ENCODE results near the gene GRIP2.

- TF ChIP-seq REST (IDR thresholded peaks at IDR 0.05; ENCODE audit: insufficient read depth in 1 of 2, low read depth in 2 of 2, low read length in 2 of 2) (no peak), POLR2AphosphoS5 (IDR thresholded peaks at IDR 0.05; ENCODE audit: low read depth, low read length) (no peak), TAF1 (IDR thresholded peaks at IDR 0.05; ENCODE audit: borderline replicate concordance, insufficient read depth, low read length) (no peak), FOXP2 (optimal IDR thresholded peaks at IDR 0.05; ENCODE audit: borderline replicate concordance, extremely low read depth, extremely low read length, insufficient read depth) (no peak), SIN3A (IDR thresholded peaks at IDR 0.05; ENCODE audit: borderline replicate concordance, insufficient read depth, low read length) (no peak)
These were observed 27.7 kb downstream of the GRIP2 start for GRCh38 chr3:14512281-14512941.

Measured in PFSK-1 (cell line).